Measurements from ENCODE around the gene AMOTL2.

Gene AMOTL2

DNA sequence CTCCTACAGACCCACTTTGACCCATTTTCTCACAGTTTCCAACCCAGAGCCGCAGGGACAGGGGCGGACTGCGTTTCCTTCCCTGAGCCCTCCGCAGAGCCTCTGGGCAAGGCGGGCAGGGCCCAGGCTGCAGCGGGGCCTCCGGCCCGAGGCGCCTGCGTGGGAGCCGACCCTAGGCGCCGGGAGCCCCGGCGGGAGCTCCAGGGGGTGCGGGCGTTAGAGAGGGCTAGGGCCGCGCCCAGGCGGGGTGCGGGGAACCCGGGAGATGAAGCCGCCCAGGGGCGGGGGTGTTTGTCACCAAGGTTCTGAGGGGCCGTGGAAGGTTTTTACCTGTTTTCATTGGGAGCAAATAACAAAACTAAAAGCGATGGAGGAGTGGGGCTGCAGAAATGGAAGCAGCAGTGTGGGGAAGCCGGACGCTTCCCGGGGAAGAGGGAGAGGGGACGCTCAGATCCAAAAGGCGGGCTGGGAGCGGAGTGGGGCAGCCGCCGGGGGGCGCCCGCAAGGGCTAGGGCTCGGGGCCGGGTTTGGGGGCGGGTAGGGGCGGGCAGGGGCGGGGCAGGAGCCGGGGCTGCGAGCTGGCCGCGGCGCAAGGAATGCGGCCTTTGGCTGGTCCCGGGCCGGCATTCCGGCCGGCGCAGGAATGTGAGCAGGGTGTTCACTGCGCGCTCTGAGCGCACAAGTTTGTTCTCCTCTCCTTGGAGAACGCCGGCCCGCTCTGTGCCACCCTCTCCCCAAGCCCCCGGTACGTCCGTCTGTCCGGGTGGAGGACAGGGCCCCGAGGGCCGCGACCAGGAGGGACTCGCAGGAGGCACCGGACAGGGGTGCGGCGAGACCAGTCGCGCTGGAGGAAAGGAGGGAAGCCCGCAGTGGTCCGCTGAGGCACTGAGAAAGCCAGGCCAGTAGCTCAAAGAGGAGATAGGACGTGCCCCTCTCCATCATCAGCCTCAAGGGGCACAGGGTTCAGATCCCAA, 61.1 kb downstream of the AMOTL2 start:
- no peak for DNase-seq

DNA sequence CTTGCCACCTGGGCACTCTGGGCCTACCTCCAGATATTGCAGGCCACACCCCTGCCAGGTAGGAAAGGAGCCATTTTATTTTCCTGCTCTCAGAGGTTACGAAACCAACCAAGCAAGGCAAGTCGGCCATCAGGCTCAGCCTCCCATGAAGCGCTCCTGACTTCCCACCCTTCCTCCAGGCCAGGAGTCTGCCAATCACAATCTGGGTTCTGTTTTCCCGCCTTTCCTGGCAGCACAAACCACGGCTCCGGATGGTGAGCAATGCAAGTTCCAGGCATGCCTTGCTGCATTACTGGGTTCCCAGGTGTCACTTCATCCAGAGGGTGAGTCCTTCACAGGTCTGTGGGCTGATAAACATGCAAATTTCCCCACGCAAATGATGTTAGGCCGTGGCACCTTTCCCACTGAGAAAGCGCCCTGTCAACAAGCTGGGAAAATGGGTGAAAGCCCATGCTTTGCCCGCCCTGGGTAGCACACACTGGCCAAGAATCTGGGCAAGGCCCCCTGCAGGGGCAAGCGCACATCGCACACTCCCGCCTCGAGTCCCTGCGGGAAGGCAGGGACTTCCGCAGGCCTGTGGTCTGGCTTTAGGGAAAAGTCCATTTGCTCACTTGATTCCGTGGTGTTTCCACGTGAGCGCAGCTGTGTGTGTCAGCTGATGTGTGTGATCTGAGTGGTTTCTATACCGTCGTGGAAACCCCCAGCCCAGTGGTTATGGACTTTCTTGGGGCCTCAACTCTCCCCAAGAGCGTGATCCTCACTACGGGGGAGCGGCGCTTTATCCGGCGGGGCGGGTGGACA, 62.0 kb downstream of the AMOTL2 start:
- DNase-seq: no peak

DNA sequence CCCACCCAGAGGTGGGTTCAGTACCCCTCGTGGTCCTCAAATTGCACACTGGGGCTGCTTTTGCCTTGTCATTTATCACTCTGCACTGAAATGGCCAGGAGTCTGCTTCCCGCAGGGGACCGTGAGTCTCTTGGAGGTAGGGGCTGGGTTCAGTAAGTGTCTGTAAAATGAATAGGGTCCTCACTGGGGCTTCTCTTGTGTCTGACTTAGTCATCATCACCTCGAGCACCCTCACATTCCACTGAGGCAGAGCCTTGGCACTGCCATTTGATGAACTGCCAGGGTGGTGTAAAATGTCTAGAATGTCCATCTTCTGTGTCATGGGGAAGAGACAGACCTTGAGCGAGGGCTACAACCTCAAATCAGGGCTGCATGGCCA, 62.6 kb downstream of the AMOTL2 start:
- DNase-seq: no peak

DNA sequence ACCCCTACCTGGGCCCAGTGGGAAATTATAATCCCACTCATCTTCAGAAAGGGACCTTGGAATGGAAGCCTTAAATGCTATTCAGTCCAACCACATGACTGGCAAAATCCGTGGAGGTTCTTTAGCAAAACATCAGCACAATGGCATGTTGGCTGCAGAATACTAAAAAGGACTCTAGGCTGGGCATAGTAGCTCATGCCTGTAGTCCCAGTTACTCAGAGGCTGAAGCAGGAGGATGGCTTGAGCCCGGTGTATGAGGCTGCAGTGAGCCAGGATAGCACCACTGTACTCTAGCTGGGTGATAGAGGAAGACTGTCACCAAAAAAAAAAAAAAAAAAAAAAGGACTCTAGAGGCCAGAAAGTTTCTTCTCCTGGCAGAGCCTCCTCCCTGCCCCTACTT, 63.0 kb downstream of the AMOTL2 start:
- DNase-seq: no peak

DNA sequence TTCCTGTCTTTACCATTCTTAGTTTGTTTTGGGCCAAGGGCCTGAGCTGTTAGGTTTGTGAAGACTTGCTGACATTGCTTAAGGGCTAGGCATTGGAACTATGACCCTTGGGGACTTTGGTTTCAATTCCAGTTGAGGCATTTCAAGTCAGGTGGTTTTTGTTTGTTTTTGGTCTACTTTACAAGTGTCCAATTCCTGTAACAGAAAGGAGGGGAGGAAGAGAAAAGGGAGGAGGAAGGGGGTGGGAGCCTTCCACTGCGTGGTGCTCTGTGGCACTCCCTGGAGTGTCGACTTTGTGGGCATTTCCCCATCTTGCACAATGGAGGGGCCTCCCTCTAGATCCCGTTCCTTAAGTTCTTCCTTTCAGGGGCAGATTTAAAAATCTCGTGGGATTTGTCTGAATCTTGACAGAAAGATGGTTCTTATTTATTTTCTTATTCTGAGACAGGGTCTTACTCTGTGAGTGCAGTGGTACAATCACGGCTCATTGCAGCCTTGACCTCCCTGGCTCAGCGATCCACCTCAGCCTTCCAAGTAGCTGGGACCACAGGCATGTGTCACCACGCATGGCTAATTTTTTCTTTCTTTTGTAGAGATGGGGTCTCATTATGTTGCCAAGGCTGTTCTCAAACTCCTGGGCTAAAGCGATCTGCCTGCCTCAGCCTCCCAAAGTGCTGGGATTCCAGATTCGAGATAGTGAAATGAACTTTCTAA, 64.1 kb downstream of the AMOTL2 start:
- no peak for DNase-seq

DNA sequence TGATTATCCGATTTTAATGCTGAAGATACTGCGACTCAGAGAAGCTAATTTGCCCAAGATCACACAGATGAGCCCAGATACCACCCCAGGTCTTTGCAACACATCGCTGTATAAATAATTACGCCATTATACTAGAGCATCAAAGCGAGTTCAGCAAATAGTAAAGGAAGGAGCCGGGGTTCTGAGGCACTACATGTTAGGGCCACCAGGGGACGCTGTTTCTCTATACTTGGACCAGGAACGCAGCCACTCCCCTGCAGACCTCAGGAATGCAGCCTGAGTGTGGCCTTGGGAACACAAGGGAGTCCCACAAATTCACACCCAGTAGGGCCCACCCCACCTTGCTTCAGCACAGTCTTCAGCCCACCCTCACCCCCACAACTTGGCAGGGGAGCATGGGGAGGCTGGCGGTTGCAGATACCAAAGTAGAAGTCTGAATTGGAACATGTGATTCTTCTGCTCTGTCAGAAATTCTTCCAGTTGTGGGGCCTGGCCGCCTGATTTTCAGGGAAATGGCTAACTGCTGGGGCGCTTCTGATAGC, 65.8 kb downstream of the AMOTL2 start:
- DNase-seq: peak in 1 of 2 experiments; percentile 55

DNA sequence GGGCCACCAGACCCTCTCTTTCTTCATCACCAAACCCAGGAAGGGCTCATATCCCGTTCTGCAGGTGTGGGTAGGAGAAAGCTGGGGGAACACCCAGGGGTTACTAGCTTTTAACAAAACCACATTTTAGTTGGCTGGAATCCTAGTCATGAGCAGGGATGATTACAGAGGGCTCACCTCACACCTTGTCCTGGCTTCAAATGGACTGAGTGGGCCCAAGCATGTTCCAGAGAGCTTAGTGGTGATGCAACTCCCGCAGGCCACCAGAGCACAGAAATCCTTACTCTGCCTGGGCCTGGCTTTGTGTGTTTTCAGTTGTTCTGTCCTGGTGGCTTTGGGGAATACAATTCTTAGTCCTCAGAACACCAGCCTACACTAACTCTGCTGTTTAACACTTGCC, 66.8 kb downstream of the AMOTL2 start:
- no peak for DNase-seq

DNA sequence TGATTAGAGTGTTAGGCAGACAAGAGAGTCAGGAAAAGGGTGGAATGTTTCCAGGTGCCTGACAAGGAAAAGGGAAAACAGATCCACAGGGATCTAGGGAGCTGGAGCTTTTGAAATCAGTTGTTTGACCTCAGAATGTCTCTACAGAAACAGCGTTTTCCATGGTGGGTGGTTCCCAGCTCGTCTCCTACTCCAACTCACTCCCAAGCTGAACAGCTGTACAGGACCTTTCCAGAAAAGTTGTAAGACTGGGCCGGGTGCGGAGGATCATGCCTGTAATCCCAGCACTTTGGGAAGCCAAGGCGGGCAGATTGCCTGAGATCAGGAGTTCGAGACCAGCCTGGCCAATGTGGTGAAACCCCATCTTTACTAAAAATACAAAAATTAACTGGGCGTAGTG, 67.9 kb downstream of the AMOTL2 start:
- no peak for DNase-seq

All from NCI-H187 (cell line).